BJ (cell line): Measurements from ENCODE around the gene XPNPEP1. TPM values are rescaled to one million over a fixed set of nuclear protein-coding genes. Genes with fewer than 3 reads are reported as not detected.
A peak's percentile ranks its signal among the peaks of the same experiment; 100 is the strongest.

Experiments used
- CTCF ChIA-PET: fragments of 350-600 bp; formaldehyde crosslinking; extraction: SDS; loops from one replicate; lab custom pipeline; 2021; ENCODE audit warnings: antibody characterized with exemption, inconsistent platforms; lab: Yijun Ruan, JAX
- POLR2A ChIA-PET: fragments of 300-600 bp; sonication (Branson Sonifier 250); formaldehyde crosslinking; extraction: SDS; loops from one replicate; lab custom pipeline; 2021; ENCODE audit warnings: antibody characterized with exemption; lab: Charles Lee
- DNase-seq: peaks from one replicate; pipeline ENCODE4 v3.0.0-alpha.2; 2011; ENCODE audit warnings: low read depth
- H3K27me3 ChIP-seq: 2 replicates; pipeline ENCODE4 v1.6.0; 2011; ENCODE audit warnings: low read length; ENCODE audit not compliant: control insufficient read depth, insufficient read depth
- H3K36me3 ChIP-seq: 2 replicates; pipeline ENCODE4 v1.5.1; 2011; ENCODE audit warnings: low read length; ENCODE audit not compliant: control insufficient read depth, insufficient read depth
- H3K4me3 ChIP-seq: 2 replicates; pipeline ENCODE4 v1.5.1; 2011; ENCODE audit warnings: low read depth, mild to moderate bottlenecking, control low read depth, low read length
- polyA minus RNA-seq: library from RNA; depleted of rRNA, polyadenylated mRNA; stranded (reverse); fragments of >200 nt; gene quantifications from 2 replicates; pipeline ENCODE4 v1.2.3, GENCODE V29; 2011; rRNA and poly(A)+ RNA removed
- polyA plus RNA-seq: library from polyadenylated mRNA; depleted of rRNA; stranded (reverse); fragments of >200 nt; gene quantifications from 2 replicates; pipeline ENCODE4 v1.2.3, GENCODE V29; 2011; rRNA removed
- TF ChIP-seq, protein P1 (sequence below): IDR thresholded peaks from 2 replicates; pipeline ENCODE4 v1.5.1; 2011; ENCODE audit warnings: low read depth, mild to moderate bottlenecking, control low read depth, inconsistent platforms, low read length, moderate library complexity; ENCODE audit not compliant: insufficient read depth

Gene XPNPEP1
- polyA plus RNA-seq (108 and 173 TPM in 2 replicates), polyA minus RNA-seq (210 and 311 TPM in 2 replicates)

GRCh38 chr10:109922976-109923921 lies at the start of gene XPNPEP1:
XPNPEP1 (minus strand) TSS chr10:109923511; CDS start chr10:109923433, 78 bp downstream.
- TF ChIP-seq, protein P1, sequence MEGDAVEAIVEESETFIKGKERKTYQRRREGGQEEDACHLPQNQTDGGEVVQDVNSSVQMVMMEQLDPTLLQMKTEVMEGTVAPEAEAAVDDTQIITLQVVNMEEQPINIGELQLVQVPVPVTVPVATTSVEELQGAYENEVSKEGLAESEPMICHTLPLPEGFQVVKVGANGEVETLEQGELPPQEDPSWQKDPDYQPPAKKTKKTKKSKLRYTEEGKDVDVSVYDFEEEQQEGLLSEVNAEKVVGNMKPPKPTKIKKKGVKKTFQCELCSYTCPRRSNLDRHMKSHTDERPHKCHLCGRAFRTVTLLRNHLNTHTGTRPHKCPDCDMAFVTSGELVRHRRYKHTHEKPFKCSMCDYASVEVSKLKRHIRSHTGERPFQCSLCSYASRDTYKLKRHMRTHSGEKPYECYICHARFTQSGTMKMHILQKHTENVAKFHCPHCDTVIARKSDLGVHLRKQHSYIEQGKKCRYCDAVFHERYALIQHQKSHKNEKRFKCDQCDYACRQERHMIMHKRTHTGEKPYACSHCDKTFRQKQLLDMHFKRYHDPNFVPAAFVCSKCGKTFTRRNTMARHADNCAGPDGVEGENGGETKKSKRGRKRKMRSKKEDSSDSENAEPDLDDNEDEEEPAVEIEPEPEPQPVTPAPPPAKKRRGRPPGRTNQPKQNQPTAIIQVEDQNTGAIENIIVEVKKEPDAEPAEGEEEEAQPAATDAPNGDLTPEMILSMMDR, result no peak
- POLR2A ChIA-PET, result no interaction called here
- Histone ChIP-seq H3K4me3 (peak within 1 kb of the TSS; percentile 79), H3K36me3 (no peaks in the 10 kb centered on the region), H3K27me3 (no peaks in the 10 kb centered on the region)
- CTCF ChIA-PET, result interaction anchor here (0.6 to 2.2 kb wide), 3 partner anchors 10 to 373 kb away, joined by 3 to 7 read pairs (median 3); no protein-coding TSS in a partner anchor
- no peak for DNase-seq

DNA sequence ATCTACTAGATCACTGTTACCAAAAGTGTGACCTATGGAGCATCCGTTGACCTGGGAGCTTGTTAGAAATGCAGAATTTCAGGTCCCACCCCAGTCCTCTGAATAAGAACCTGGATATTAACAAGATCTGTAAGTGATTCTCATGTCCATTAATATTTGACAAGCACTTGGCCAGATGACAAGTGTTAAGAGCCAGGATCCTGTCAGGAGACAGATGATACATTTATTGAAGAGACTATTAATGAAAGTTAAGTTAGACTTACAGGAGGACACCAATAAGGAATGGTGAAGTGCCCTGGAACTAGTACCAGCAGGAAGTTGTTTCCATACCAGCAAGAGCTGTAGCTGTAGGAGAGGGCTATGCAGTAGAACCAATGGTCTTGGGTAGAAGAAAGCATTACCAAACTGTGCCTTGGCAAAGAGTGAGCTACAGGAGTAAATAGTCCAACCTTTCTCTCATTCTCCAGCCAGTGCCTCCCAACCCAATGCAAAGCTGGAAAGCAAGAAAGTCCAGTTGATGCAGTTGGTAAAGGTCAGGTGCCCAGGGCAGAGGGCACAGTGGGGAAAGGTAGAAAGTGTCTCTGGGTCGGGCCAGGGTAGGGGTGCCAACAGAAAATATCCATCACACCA lies 49.2 kb upstream of the XPNPEP1 start:
- CTCF ChIA-PET, result interaction anchor here (0.8 kb wide), 2 partner anchors 16 to 68 kb away, joined by 3 read pairs; no protein-coding TSS in a partner anchor
- POLR2A ChIA-PET, result no interaction called here
- DNase-seq, result no peak
- TF ChIP-seq, protein P1, result no peak
- Histone ChIP-seq H3K4me3 (no peak overlapping the region), H3K27me3 (no peaks in the 10 kb centered on the region), H3K36me3 (no peaks in the 10 kb centered on the region)

DNA sequence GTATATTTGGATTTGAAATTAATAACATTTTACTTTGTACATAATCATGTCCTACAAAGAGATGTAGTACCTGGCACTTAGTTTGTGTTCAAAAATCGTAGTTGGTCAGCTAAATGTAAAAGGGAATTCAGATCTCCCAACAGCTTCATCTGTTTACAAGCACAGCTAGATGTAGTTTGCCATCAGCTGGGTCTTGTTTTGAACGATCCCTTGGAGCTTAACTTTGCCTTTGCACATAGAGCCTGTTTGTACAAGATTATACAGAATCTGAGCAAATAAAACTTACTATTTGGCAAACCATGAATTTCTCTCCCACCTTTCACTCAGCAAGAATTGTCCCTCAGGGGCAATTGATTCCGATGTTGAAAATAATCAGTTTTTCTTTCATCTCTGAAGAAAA lies 48.3 kb upstream of the XPNPEP1 start:
- ChIA-PET POLR2A (no interaction called here), CTCF (interaction anchor here (0.8 kb wide), 1 partner anchor 17 kb away, joined by 3 read pairs; no protein-coding TSS in a partner anchor)

DNA sequence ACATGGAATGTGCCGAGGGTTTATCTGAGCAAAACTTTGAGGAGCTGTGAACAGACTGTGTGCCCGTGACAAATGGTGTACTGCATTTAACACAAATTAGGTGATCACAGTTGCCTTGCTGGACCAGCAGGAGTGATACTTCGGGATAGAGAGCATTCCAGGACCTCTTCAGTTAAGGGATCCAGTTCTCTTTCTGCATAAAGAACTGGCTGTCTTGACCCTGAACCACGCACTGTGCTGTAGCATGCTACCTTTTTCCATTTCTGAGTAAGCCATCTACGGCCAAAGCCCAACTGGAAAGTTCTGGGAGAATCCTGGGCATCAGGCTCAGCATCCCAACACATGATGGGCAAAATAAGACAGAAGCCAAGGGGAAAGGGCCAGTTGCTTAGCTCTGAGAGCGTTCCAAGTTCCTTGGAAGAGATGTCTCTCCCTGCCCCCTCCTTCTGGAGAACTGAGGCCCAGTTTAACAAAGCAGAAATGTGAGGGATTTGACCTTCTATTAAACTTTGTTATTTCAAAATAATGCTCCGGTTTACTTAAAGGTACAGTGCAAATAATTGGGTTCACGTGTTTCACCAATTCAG lies 46.5 kb upstream of the XPNPEP1 start:
- H3K4me3 ChIP-seq, result no peak overlapping the region
- TF ChIP-seq, protein P1, result no peak
- no peak for DNase-seq
- H3K36me3 ChIP-seq, result no peaks in the 10 kb centered on the region
- CTCF ChIA-PET, result interaction anchor here (1.0 to 4.9 kb wide), 4 partner anchors 9 to 187 kb away, joined by 3 to 30 read pairs (median 5); no protein-coding TSS in a partner anchor
- H3K27me3 ChIP-seq, result no peaks in the 10 kb centered on the region
- POLR2A ChIA-PET, result no interaction called here

More for the DNA sequence above, 48.3 kb upstream of the XPNPEP1 start:
- no peak for DNase-seq
- no peak overlapping the region for H3K4me3 ChIP-seq
- TF ChIP-seq, protein P1, result no peak
- no peaks in the 10 kb centered on the region for H3K27me3 ChIP-seq
- H3K36me3 ChIP-seq, result no peaks in the 10 kb centered on the region
